GM23248 (cell line): ENCODE measurements around the gene SPX. TPM values are rescaled to one million over a fixed set of nuclear protein-coding genes. Genes with fewer than 3 reads are reported as not detected.
A peak's percentile ranks its signal among the peaks of the same experiment; 100 is the strongest.

Experiments used
- DNase-seq: peaks from one replicate; pipeline ENCODE4 v3.0.0-alpha.2; 2015
- H2AFZ ChIP-seq: fragments of 200-600 bp; sonication (generic); 2 replicates; pipeline ENCODE4 v1.6.1; 2016; ENCODE audit warnings: antibody characterized with exemption
- H3F3A ChIP-seq: fragments of 200-600 bp; sonication (generic); 2 replicates; pipeline ENCODE4 v1.6.1; 2016; ENCODE audit warnings: mild to moderate bottlenecking, antibody characterized with exemption, mixed run types; ENCODE audit not compliant: insufficient read depth
- H3K27ac ChIP-seq: fragments of 200-600 bp; sonication (generic); 2 replicates; pipeline ENCODE4 v1.5.1; 2016; ENCODE audit warnings: mild to moderate bottlenecking
- H3K27me3 ChIP-seq: fragments of 200-600 bp; sonication (generic); replicated peaks from 2 replicates; pipeline ENCODE4 v1.6.1; 2016; ENCODE audit warnings: mild to moderate bottlenecking; ENCODE audit not compliant: insufficient read depth
- H3K36me3 ChIP-seq: fragments of 200-600 bp; sonication (generic); 2 replicates; pipeline ENCODE4 v1.6.1; 2016; ENCODE audit warnings: low read depth, mild to moderate bottlenecking
- H3K4me1 ChIP-seq: fragments of 200-600 bp; sonication (generic); 2 replicates; pipeline ENCODE4 v1.6.1; 2016; ENCODE audit warnings: mild to moderate bottlenecking; ENCODE audit not compliant: insufficient read depth
- H3K4me2 ChIP-seq: fragments of 200-600 bp; sonication (generic); one replicate; pipeline ENCODE4 v1.6.1; 2016; ENCODE audit warnings: mild to moderate bottlenecking; ENCODE audit not compliant: unreplicated experiment
- H3K4me3 ChIP-seq: fragments of 200-600 bp; sonication (generic); 2 replicates; pipeline ENCODE4 v1.5.1; 2016; ENCODE audit warnings: mild to moderate bottlenecking
- H3K79me2 ChIP-seq: fragments of 200-600 bp; sonication (generic); 2 replicates; pipeline ENCODE4 v1.6.1; 2016; ENCODE audit warnings: mild to moderate bottlenecking; ENCODE audit not compliant: insufficient read depth
- H3K9ac ChIP-seq: fragments of 200-600 bp; sonication (generic); 2 replicates; pipeline ENCODE4 v1.6.1; 2016; ENCODE audit warnings: mild to moderate bottlenecking
- H3K9me2 ChIP-seq: fragments of 200-600 bp; sonication (generic); 2 replicates; pipeline ENCODE4 v1.6.1; 2016; ENCODE audit warnings: mixed run types, mild to moderate bottlenecking, moderate library complexity; ENCODE audit not compliant: insufficient read depth
- H3K9me3 ChIP-seq: fragments of 200-600 bp; sonication (generic); one replicate; pipeline ENCODE4 v1.6.1; 2017; ENCODE audit warnings: low read depth
- H4K20me1 ChIP-seq: fragments of 200-600 bp; sonication (generic); 2 replicates; pipeline ENCODE4 v1.6.0; 2016; ENCODE audit not compliant: insufficient read depth
- EZH2 ChIP-seq: fragments of 200-600 bp; sonication (generic); IDR thresholded peaks from 2 replicates; pipeline ENCODE4 v1.6.1; 2018; ENCODE audit warnings: antibody characterized with exemption, mild to moderate bottlenecking; ENCODE audit not compliant: insufficient read depth, poor library complexity, severe bottlenecking
- EZH2phosphoT487 ChIP-seq: fragments of 200-600 bp; sonication (generic); IDR thresholded peaks from 2 replicates; pipeline ENCODE4 v1.6.1; 2018; ENCODE audit warnings: antibody characterized with exemption, moderate library complexity, mild to moderate bottlenecking, low read depth; ENCODE audit not compliant: insufficient read depth
- WGBS, 2 experiments: methylation state at CpG; one replicate each; pipeline ENCODE4 v1.1.6; 2015 to 2017; ENCODE audit warnings: low lambda C conversion rate in 2 of 2, low coverage in 1 of 2; ENCODE audit errors: missing lambda C conversion rate in 2 of 2; 5-methylcytosine and 5-hydroxymethylcytosine counted together
- in situ Hi-C: fragments of 300-500 bp; cut with MboI; formaldehyde crosslinking; loops from 2 replicates; pipeline ENCODE4 v1.15.0; 2020
- polyA plus RNA-seq: library from polyadenylated mRNA; unstranded; fragments of >200 nt; fragmentation: Nextera tagmentation; extraction: Ambion mirVana; gene quantifications from 2 replicates; pipeline ENCODE4 v1.2.1, GENCODE V29; 2016
- total RNA-seq: library from RNA; depleted of rRNA; stranded (reverse); fragments of >200 nt; shearing (Covaris generic); gene quantifications from 2 replicates; pipeline ENCODE4 v1.2.3, GENCODE V29; 2014

The SPX gene
- total and polyA plus RNA-seq, 2 experiments from 2014 or later = 0.24 to 1.2 TPM

GRCh38 chr12:21485998-21486397, 40.1 kb upstream of the SPX start:
- H3K4me2 ChIP-seq = no peak overlapping the region
- no peak overlapping the region for H3K27ac ChIP-seq
- no peaks in the 10 kb centered on the region; the same call in 1 of the 2 replicates for H4K20me1 ChIP-seq
- no peaks in the 10 kb centered on the region for H3K9me2 ChIP-seq
- H3K4me3 ChIP-seq = no peak overlapping the region
- no peaks in the 10 kb centered on the region for H3K4me1 ChIP-seq
- in situ Hi-C loops = no loop called here
- peaks cover 31% of the 10 kb centered on the region; the same call in 1 of the 2 replicates for H3K79me2 ChIP-seq
- no peaks in the 10 kb centered on the region for H3K27me3 ChIP-seq
- peaks cover under 1% of the 10 kb centered on the region for H3F3A ChIP-seq
- no peak for TF ChIP-seq EZH2
- no peak for TF ChIP-seq EZH2phosphoT487
- H3K9ac ChIP-seq = no peak overlapping the region
- H2AFZ ChIP-seq = no peak overlapping the region
- peaks cover 67% of the 10 kb centered on the region for H3K36me3 ChIP-seq
- DNase-seq = no peak
- H3K9me3 ChIP-seq = no peaks in the 10 kb centered on the region

GRCh38 chr12:21499765-21500164, 26.3 kb upstream of the SPX start:
- H3K27me3 ChIP-seq = no peaks in the 10 kb centered on the region
- H2AFZ ChIP-seq = no peak overlapping the region
- H3F3A ChIP-seq = peaks cover 10% of the 10 kb centered on the region
- in situ Hi-C loops = no loop called here
- no peak for DNase-seq
- H3K4me1 ChIP-seq = peaks cover 35% of the 10 kb centered on the region
- no peaks in the 10 kb centered on the region for H4K20me1 ChIP-seq
- H3K4me3 ChIP-seq = peak overlapping the region; percentile 98
- H3K9me3 ChIP-seq = no peaks in the 10 kb centered on the region
- H3K9ac ChIP-seq = peak overlapping the region; percentile 100; the same call in 1 of the 2 replicates
- whole genome bisulfite sequencing, 2 experiments = 24 to 25% methylated on average over 2 of the region's 2 CpGs
- H3K27ac ChIP-seq = no peak overlapping the region
- peaks cover 91% of the 10 kb centered on the region for H3K79me2 ChIP-seq
- H3K36me3 ChIP-seq = peaks cover 27% of the 10 kb centered on the region; the same call in 1 of the 2 replicates
- no peaks in the 10 kb centered on the region for H3K9me2 ChIP-seq
- peak overlapping the region; percentile 99 for H3K4me2 ChIP-seq
- TF ChIP-seq EZH2 (no peak), EZH2phosphoT487 (no peak)

- peak overlapping the region; percentile 100 for H3K9ac ChIP-seq
- peak overlapping the region; percentile 83 for H2AFZ ChIP-seq
- H3K4me1 ChIP-seq = peaks cover 46% of the 10 kb centered on the region
- H3K9me3 ChIP-seq = no peaks in the 10 kb centered on the region
- TF ChIP-seq EZH2 = no peak
- TF ChIP-seq EZH2phosphoT487 = no peak
- peaks cover 94% of the 10 kb centered on the region for H3K79me2 ChIP-seq
- 1 to 4% methylated on average over 8 of the region's 8 CpGs for WGBS, 2 experiments
- H3F3A ChIP-seq = peaks cover 20% of the 10 kb centered on the region
- peak overlapping the region; percentile 99 for H3K27ac ChIP-seq
- H4K20me1 ChIP-seq = 0 out of 2 replicates have a peak, but pooled peaks cover under 1% of the 10 kb centered on the region
- peaks cover 27% of the 10 kb centered on the region; the same call in 1 of the 2 replicates for H3K36me3 ChIP-seq
- no peaks in the 10 kb centered on the region for H3K27me3 ChIP-seq
- in situ Hi-C loops = no loop called here
- H3K9me2 ChIP-seq = no peaks in the 10 kb centered on the region
- H3K4me2 ChIP-seq = peak overlapping the region; percentile 99
- no peak for DNase-seq
- peak overlapping the region; percentile 98 for H3K4me3 ChIP-seq
These were observed 25.3 kb upstream of the SPX start for GRCh38 chr12:21500786-21501257.

DNA sequence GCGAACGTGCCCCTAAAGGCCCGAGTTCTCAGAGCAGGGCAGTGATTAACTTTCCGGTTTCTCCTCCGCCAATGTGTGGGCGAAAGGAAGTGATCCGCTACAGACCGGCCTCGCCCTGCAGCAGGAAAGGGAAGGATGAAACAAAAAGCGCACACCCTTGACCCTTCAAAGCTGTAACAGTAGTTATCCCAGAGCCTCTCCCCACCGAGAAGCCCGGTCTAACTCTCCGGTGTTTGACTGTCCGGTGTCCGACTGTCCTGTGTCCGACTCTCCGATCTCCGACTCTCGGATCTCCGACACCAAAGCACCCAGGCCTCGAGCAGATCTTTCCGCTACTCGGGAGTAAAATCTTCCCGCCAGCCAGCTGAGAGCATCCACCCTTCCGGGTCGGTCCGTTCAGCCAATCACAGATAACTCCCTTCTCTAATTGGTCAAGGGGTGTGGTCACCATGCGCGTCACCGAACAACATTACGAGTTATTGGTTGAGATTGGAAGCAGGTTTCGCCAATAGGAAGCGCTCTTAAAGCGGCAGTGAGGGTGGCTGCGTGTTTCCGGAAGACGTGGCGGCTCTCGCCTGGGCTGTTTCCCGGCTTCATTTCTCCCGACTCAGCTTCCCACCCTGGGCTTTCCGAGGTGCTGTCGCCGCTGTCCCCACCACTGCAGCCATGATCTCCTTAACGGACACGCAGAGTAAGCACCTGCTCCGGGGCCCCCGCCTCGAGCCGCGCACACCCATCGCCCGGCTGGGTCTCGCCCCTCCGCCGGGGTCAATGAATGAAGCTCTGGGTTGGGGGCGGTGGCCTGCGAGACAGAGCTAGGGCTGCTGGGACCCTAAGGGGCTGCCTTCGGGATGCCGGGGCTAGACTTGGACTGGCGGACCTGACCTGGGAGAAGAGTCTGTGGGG, 24.6 kb upstream of the SPX start, which contains the start of the genes GOLT1B and RECQL:
GOLT1B (plus strand) TSS at position 532 of the 906 bp plus-strand sequence; CDS start at position 667, 135 bp downstream.
RECQL (minus strand) TSS at position 378 of the 906 bp plus-strand sequence. CDS start 2,065 bp downstream, outside the sequence.
- H3K4me2 ChIP-seq = peak within 1 kb of the TSS; percentile 99
- peak within 1 kb of the TSS; percentile 99 for H3K27ac ChIP-seq
- 1% methylated on average over 57 to 61 of the region's 61 CpGs for WGBS, 2 experiments
- peak within 1 kb of the TSS; percentile 100 for H3K9ac ChIP-seq
- H2AFZ ChIP-seq = peak within 1 kb of the TSS; percentile 83
- peak within 1 kb of the TSS; percentile 98 for H3K4me3 ChIP-seq
- 0 out of 2 replicates have a peak, but pooled peaks cover 6% of the 10 kb centered on the region for H4K20me1 ChIP-seq
- peaks cover 94% of the 10 kb centered on the region for H3K79me2 ChIP-seq
- no peaks in the 10 kb centered on the region for H3K9me3 ChIP-seq
- peaks cover 24% of the 10 kb centered on the region; the same call in 1 of the 2 replicates for H3K36me3 ChIP-seq
- in situ Hi-C loops = no loop called here
- no peaks in the 10 kb centered on the region for H3K9me2 ChIP-seq
- DNase-seq = peak; percentile 99
- no peak for TF ChIP-seq EZH2phosphoT487
- no peak for TF ChIP-seq EZH2
- H3F3A ChIP-seq = peaks cover 21% of the 10 kb centered on the region
- no peaks in the 10 kb centered on the region for H3K27me3 ChIP-seq
- H3K4me1 ChIP-seq = peaks cover 47% of the 10 kb centered on the region
